Measurements from ENCODE around the gene SHROOM3. TPM values are rescaled to one million over a fixed set of nuclear protein-coding genes. Genes with fewer than 3 reads are reported as not detected.

SHROOM3 gene
- total and polyA plus RNA-seq, 2 of the 13 experiments (the other 11 are each of a cell fraction or from before 2014, with no cell fraction given): 0.01 TPM; not detected in 1

- DNase-seq (ENCODE audit: low spot score) (no peak), ATAC-seq (no peak), FAIRE-seq (no peak)
- intact Hi-C loops (cut with micrococcal nuclease; ENCODE audit: unreplicated experiment): no loop called here
- H3K4me3 ChIP-seq (replicated peaks in 1 of 3; ENCODE audit: insufficient read depth in 1 of 3, low read depth in 2 of 3, low read length in 3 of 3): no peak overlapping the region
- H2AFZ ChIP-seq (ENCODE audit: low read length): no peak overlapping the region
- H3K27ac ChIP-seq (ENCODE audit: extremely low read length, insufficient read depth, low read length): no peak overlapping the region
- ChIA-PET CTCF (ENCODE audit: low intra/inter-chr PET ratio, low total read pairs) (no interaction called here), POLR2A (no interaction called here)
- H3K4me1 ChIP-seq (ENCODE audit: insufficient read depth, low read length): peaks cover 5% of the 10 kb centered on the region; the same call in 1 of the 2 replicates
- H3K36me3 ChIP-seq (replicated peaks in 1 of 2; ENCODE audit: control insufficient read depth in 1 of 2, insufficient read depth in 2 of 2, low read length in 2 of 2): no peaks in the 10 kb centered on the region
- no peak overlapping the region for H3K4me2 ChIP-seq (ENCODE audit: low read depth, low read length)
- TF ChIP-seq ZFP1 (CRISPR knock-in tag; IDR thresholded peaks at IDR 0.05) (no peak), EZH2 (conservative IDR thresholded peaks at IDR 0.05; ENCODE audit: low read depth, low read length) (no peak), PRPF4 (IDR thresholded peaks at IDR 0.05; ENCODE audit: low read depth, low read length, poor library complexity, severe bottlenecking) (no peak), ZSCAN29 (CRISPR knock-in tag; conservative IDR thresholded peaks at IDR 0.05) (no peak), ZBTB25 (CRISPR knock-in tag; IDR thresholded peaks at IDR 0.05) (no peak), MTERF4 (CRISPR knock-in tag; IDR thresholded peaks at IDR 0.05) (no peak), MATR3 (CRISPR knock-in tag; IDR thresholded peaks at IDR 0.05) (no peak)
- H3K9ac ChIP-seq (ENCODE audit: insufficient read depth, low read depth, low read length): no peak overlapping the region
- BruUV-seq (replicated peaks): no TSS peak
- H3K9me3 ChIP-seq (ENCODE audit: low read length): no peaks in the 10 kb centered on the region
- H4K20me1 ChIP-seq (ENCODE audit: insufficient read depth, low read length): no peaks in the 10 kb centered on the region
- H3K79me2 ChIP-seq (ENCODE audit: insufficient read depth, low read length): no peaks in the 10 kb centered on the region
- no peaks in the 10 kb centered on the region for H3K27me3 ChIP-seq (ENCODE audit: control insufficient read depth in 1 of 2, insufficient read depth in 2 of 2, low read length in 2 of 2)
- 37% methylated on average over 5 of the region's 5 CpGs for WGBS (ENCODE audit: low lambda C conversion rate)
- in situ Hi-C loops (cut with HindIII; ENCODE audit: extremely low pct_ligation_motif_present, low pct_unique_long_range_greater_than_20kb): no loop called here
Measured at GRCh38 chr4:76558396-76559235, 123.6 kb downstream of the SHROOM3 start.

Data from HepG2 (cell line).